NCI-H1930 (cell line): Measurements from ENCODE around the gene RCAN2.
A peak's percentile ranks its signal among the peaks of the same experiment; 100 is the strongest.

ENCODE experiments used
- DNase-seq, 2 experiments: peaks; one replicate each; lab custom pipeline; 2025; lab: John Stamatoyannopoulos, UW

RCAN2 gene

DNA sequence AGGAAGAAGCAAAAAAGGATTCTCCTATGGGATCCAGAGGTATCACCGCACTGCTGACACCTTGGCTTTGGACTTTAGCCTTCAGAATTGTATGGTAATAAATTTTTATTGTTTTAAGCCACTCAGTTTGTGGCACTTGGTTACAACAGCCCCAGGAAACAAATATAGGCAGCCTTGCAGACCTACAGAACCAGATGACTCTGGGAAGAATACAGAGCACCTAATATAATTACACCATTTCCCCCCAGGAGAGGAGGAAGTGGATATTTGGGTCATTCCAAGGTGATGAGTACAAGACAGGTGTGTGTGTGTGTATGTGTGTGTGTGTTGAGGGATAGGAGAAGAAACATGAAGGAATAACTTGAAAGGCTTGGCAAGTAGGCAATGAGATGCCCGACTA is 236.3 kb downstream of the RCAN2 start:
- no peak for DNase-seq

DNA sequence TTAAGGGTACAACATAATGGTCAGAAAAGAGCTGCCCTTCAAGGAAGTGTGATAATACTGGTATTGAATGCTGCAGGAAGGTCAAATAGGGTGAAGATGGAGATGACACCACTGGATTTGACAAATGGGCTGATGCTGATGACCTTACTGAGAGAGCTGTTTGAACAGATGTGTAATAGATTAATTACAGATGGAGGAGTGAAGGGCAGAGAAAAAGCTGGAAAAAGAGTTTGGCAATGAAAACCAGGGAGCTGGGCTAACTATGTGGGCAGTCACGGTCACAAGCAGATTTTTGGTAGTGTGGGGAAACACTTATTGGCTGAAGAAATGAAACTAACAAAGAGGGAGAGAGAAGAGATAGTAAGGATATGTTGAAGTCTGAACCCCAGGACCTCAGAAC is 236.9 kb downstream of the RCAN2 start:
- DNase-seq = no peak

DNA sequence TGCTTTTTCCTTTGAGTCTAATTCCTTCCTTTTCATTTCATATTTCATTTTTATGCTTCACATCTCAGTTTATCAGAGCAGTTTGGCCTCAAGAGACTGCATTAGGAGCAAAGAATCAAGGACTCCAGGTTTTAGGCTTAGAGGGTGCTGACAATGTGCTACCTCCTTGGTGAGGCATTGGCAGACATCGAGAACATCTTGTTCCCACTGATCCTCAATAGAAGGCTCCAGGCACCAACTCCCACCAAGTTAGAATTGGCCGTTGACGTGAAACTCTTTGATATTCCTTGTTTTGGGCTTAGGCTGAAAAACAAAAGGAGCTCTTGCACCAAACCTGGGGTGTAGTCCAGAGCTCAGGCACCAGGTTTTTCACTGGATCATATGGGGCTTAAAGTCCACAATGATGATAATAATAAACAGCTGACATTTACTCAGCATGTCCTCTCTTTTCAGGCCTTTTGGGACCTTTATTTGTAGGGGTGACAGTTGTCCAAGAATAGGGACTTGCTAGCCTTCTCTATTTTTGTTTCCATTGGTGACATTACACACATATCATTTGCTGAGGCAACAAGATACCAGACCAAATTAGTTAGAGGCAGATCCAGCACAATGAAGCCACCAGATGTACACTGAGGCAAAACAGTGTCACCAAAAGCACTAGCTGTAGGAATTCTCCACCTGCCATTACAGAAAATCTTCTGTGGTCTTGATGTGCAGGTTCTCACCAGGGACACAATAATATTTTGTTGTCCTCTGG is 239.5 kb downstream of the RCAN2 start:
- no peak for DNase-seq

DNA sequence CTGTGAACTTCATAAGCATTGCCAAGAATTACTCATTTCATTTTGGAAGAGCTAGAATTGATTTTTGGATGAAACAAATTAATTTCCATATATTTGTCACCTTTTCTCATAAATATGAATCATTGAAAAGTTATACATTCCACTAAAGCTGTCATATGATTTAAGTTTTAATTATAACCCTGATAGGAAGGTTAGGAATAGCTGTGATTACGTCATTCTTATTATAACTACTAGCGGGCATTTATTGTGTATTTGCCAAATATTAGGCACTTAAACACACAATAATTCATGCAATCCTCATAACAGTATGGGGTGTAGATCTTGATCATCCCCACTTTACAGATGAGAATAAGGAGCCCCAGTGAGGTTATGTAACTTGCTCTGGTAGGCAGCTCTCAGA is 243.1 kb downstream of the RCAN2 start:
- DNase-seq = no peak

DNA sequence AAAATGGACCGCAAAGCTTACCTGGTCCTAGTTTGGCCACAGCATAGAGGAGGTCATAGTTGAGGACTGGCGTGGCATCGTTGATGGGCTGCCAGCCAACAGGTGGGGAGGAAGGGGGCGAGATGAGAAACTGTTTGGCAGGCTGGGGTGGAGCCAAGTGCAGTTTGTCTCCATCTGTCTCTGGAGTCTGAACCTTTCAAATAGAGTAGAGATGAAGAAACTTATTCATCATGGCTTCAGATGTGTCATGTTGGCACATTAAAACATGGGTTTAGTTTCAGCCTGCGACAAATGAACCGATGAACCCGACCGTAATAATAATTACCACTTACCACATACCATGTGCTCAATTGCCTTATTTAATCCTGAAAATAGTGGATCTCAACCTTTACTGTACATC is 244.5 kb downstream of the RCAN2 start:
- DNase-seq = no peak

DNA sequence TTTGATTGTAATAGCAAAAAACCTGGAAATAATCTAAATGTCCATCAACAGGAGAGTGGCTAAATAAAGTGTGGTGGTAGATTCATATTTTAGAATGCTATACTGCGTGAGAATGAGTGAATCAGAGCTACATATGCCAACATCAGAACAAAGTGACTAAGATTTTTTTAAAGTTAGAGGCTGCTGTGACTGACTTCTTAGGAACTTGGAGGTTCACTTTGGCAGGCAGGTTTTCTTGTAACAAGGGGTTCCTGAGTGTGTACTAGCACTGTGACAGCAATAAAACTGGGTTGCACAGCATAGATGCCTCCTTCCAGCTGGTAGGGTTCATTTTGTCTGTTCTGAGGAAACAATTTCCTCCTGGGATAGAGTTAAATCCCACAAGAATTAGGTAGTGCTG is 245.2 kb downstream of the RCAN2 start:
- DNase-seq = no peak

DNA sequence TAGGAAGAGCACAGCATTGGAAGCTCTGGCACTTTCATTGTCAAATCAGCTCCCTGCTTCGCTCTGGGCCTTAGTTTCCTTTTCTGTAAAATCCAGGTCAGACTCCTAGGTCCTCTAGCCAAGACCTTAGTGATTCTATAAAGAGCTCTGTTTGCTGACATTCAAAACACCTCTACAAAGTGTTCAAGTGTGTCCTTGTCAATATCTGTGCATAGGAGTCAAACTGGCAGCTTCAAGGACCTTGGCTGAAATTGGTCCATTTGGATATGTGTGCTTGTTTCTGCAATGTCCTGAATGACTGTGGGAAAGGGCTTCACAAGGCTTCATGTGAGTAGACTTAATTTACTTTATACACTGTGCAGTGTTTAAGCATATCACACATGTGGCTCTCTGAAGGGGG is 246.6 kb downstream of the RCAN2 start:
- DNase-seq = no peak

DNA sequence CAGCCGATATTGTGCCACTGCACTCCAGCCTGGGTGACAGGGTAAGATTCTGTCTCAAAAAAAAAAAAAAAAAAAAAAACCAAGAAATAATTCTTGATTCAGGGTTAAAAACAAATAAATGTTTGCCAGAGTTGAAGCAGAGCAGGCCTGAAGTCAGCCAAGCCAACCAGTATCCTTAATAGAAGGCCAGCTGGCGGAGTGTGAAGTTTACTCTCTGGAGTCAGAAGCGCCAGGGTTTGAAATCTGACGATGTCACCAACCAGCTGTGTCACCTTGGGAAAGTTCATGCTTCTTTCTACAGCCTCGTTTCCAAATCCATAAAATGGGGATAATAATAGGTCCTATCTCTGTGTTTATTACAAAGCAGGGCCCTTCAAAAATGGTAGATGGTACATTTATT is 247.5 kb downstream of the RCAN2 start:
- DNase-seq = no peak

DNA sequence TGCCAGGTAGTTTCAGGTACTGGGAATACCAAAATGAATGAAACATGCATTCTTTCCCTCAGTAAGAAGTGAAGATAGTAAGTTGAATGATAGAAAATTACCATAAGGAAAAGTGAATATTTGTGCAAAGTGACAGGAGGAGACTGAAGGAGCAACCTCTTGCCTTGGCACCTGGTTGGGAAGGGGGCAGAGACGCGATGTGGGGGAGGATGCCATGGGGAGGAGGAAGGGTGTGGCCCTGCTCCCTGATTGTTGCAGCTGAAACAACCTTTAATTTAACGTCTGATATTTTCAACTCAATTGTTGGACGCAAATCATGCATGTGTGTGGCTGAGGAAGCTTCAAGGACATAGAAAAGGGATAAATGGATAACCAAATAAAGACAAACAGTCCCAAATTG is 248.3 kb downstream of the RCAN2 start:
- DNase-seq = no peak

DNA sequence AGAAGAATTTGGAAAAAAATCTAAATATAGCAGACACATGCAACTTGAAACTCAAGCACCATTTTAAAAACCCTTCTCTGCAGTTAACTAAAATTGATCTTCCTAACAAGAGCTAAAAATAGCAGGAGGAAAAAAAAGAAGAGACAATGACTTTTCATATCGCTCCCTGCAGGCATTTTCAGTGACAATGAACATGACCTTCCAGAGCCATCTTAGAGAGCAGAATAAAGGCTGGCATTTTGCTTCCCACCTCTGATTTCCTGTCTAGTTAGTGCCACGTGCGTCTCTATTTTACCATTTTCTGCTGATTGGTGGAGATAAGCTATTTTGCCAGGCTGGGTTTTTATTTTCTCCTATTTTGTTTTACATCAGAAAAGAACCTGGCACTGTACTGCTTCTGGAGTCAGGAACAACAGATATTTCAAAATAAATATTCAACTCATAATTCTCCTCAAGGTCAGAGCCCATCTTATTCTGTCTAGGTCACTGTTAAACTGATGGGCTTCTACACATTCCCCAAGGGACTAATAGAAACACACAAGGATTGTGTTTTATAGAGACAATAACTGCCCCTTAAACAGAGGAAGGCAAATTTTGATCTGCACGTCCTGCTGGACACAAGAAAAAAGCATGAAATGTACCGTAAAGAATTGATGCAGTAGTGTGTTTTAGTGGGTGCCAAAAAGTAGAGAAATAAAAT is 250.2 kb downstream of the RCAN2 start:
- DNase-seq = no peak

DNA sequence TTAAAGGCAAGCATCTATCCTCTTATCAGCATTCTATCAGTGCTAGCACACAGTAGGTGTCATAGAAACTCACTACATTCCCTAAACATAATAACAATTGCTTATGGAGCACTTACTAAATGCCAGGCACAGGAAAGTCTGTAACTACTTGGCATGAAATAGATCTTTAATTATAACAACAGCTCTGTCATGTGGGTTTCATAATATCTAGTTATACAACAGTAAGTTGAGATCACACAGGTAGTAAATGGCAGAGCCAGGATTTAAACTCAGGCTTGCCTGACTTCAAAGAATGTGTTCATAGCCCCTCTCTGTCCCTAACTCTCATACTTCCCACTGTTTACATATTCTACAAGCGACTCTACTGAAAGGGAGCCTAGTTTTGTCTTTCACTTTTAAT is 254.5 kb downstream of the RCAN2 start:
- DNase-seq = no peak

DNA sequence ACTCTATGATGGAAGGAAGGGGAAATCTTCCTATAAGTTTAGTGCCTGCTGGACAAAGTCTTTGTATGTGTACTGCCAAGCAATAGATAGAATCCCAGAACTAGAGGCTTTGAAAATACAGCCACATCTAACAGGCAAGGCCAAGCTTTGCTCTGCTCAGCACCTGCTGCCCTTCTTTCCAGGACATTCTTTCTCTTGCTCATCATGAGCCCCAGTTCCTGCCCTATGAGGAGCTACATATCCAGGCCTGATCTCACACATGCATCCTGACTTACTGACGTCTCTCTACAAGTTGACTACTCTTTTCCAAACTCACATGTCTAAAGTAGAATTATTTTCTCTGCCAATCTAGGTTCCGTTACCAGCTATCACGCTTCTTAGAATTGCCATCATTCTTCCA is 256.0 kb downstream of the RCAN2 start:
- DNase-seq = no peak

DNA sequence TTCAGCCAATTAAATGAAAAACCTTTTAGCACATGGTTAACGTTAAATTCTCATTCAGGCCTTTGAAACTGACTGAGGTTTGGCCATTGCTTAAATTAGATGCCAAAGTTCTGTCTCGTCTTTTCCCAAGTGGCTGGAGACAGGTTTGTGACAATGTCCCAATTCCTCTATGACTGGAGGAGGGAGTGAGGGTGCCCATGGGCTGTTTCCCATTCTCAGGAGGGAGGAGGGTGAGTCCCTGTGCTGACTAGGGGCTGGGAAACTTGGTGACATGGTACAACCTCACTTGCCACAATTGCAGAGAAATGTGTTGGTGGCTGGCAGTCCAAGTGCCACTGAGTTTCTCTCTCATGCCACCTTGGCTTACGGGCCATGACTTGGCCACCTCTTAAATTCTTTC is 256.5 kb downstream of the RCAN2 start:
- no peak for DNase-seq

DNA sequence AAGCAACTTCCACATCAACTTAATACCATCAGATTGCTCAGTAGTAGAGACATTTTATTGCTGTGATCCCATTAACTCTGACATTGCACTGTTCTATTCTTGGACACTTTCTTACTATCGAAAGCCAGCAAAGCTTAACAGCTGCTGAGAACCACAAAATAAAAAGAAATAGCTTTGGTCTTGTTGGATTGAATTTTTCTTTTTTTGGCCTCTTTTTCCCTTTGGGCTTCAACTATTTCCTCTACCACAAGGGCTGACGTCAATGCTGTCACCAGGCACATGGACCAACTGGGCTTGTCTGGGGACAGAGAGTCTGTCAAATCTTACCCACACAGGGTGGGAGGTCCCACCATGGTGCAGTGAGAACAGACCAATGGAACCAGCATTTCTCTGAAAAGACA is 257.1 kb downstream of the RCAN2 start:
- DNase-seq = no peak

DNA sequence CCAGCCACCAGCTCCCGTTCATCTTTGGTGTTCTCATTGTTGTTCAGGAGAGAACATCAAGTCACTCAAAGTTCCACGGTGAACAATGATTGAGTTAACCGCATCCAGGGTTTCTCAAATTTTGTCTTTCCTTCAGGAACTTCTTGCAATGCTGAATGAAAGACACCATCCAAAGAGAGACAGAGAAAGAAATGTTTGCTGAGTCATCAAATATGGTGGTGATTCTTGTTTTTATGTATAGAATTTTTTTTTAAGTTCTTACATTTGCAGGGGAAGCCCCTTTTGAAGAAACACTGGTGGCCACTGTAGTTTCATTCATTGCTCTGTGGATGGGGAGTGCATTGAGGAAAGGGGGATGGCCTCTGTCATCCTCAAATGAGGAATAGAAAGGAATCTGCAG is 258.1 kb downstream of the RCAN2 start:
- no peak for DNase-seq

DNA sequence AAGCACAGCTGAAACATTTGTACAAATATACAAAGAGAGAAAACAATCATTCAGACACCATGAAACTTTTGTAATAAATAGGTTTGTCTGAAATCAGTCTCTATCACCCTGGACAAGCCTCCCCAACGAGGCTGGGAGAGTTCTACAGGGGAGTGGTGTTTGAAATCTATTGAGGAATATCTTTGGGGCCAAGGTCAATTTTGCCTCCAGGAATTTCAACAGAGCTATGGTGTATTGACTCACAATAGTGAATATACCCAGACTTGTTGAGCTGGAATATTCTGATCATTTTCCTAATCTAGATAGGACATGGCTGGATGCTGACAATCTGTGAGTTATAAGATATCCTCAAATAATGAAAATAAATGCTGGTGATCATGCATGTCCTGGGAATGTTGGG is 269.0 kb downstream of the RCAN2 start:
- DNase-seq = no peak

DNA sequence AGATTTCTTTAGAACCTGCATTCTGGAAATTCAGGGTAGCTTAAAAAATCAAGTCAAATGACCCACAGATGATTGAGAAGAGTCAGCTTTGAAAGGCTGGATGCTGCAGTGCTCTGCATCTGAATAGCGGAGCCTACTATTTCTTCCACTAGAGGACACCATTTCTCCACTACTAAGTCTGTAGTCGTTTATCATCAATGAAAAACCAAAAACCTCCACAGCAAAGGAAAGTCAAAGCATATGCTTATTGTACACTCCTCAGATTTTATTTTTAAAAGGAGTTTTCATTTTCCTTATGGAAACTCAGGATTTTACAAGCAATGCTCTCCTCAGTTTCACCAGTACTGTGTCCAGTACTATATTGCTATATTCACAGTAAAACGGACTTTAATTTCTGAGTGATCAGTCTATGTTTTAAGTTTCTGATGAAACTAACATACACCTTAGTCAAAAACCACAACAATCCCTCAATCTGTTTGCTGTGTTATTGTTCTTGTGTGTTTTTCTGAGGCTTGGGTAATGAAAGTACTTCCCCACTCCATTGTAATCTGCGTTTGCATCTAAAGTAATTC is 269.9 kb downstream of the RCAN2 start:
- DNase-seq = peak; percentile 12 to 26

DNA sequence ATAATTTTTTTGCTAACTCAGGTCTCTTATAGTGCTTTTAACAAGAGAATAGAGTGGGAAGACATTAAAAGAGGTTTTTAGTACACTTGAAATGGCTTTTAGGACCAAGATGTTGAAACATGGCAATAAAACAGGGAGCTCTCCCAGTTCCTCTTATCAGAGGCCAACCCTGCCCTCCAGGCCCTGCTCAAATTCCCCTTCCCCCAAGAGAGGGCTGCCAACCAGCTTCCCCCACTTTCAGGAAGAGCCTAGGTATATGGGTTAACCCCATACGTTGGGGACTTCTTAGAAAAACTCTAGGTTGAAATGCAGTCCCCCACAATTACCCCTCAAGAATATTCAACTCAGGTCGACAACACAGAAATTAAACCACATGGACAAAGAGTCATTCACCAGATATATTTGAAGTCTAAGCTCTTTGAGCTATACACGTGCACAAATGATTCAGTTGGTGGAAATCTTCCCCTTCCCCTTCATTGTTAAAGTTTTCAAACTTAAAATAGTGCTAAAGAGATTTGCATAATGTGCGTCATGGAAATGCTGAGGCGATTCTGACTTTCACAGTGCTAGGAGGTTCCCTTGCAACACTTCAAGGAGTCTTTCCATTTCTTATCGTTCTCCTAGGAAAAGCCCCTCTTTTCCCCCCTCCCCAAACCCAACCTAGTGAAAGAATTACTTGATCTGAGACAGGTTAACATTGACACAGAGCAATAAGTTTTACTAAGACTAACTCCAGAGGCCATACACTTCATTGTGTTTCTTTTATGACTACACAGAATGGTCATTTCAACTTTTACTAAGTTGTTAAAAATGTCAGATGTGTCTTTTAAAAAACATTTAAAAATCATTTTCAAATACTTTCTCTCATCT is 270.7 kb downstream of the RCAN2 start:
- no peak for DNase-seq

DNA sequence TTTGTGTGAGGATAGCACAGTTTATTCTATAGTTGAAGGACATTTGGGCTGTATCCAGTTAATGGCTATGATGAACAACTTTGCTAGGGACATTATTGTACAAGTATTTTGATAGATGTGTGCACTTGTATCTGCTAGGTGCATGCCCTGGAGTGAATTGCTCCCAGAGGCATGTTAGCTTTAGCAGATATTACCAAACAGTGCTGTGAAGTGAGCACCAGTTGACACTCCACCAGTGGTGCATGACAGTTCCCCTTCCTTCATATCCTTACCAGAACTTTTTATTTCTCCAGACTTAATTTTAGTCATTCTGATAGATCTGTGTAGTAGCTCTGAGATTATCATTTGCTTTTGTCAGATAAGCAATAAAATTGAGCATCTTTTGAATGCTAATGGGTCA is 271.6 kb downstream of the RCAN2 start:
- no peak for DNase-seq

DNA sequence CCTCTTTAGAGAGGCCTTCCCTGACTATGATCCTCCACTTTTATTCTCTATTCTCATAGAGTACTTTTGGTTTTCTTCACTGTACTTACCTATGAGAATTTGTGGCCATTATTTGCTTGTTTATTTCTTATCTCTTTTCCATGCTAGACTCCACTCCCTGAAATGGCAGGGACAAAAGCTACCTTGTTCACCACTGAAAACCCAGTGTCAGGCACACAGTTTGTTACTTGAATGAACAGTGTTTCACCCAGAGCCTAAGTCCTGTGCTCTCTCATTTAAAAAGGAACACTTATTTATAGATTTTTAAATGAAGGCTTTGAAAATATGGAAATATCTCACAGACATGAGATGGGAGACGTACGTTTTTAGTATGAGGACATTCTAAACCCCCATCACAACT is 272.8 kb downstream of the RCAN2 start:
- DNase-seq = no peak

DNA sequence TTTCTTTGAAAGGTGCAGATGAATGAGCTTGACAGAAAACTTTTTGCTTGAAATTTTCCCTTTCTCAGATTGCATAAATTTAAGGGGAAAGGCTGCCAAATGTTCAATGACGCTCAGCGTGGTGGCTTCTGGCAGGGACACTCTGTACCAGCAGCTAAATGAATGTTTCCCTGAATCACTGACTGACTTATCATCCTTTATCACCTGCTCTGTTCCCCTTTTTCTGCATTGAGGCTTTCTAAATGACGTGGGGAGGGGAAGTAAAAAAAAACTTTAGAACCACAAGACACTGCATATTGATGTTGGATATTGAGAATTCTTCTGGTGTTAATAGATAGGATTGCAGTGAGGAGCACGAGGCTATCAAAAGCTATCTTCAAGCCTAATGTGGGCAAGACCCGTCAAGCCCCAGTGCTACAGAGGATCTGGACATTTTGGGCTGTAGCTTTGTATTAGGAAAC is 273.5 kb downstream of the RCAN2 start:
- no peak for DNase-seq

DNA sequence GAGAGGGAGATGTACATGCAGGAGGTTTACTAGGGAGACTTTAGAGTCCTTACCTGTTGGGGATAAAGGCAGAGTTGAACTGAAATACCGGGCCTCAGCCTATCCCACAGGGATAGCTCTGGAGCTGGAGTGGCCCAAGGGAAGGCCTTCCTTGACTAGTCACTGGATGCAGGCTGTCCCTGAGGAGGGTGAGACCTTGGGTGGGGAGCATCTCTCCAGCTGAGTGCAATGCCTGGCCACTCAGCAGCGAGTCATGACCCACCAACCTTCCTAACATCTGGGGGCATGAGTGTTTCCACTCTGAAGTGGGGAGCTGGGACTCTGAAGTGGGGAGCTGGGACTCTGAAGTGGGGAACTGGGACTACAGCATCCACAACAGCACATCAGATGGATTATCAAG is 274.4 kb downstream of the RCAN2 start:
- DNase-seq = no peak

DNA sequence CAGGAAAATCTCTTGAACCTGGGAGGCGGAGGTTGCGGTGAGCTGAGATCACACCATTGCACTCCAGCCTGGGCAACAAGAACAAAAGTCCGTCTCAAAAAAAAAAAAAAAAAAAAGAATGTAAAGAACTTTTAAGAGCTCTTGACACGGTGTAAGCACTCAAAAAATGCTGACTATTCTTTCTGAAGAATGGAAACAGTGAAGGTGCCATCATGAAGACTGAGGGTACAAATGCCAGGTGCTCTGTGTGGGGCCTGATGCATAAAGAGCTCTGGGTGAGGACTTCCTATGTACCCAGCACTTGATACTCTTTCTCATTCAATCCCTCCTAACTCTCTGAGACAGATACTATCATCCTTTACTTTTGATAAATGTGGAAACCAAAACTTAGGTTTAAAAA is 275.5 kb downstream of the RCAN2 start:
- no peak for DNase-seq
